Measurements from ENCODE around the gene C1QTNF1. TPM values are rescaled to one million over a fixed set of nuclear protein-coding genes. Genes with fewer than 3 reads are reported as not detected.

The C1QTNF1 gene
- total and polyA plus RNA-seq, 2 experiments from 2014 or later, result 6.8 to 16.4 TPM

GRCh38 chr17:79064026-79064425, 40.1 kb downstream of the C1QTNF1 start:
- TF ChIP-seq, protein P1, sequence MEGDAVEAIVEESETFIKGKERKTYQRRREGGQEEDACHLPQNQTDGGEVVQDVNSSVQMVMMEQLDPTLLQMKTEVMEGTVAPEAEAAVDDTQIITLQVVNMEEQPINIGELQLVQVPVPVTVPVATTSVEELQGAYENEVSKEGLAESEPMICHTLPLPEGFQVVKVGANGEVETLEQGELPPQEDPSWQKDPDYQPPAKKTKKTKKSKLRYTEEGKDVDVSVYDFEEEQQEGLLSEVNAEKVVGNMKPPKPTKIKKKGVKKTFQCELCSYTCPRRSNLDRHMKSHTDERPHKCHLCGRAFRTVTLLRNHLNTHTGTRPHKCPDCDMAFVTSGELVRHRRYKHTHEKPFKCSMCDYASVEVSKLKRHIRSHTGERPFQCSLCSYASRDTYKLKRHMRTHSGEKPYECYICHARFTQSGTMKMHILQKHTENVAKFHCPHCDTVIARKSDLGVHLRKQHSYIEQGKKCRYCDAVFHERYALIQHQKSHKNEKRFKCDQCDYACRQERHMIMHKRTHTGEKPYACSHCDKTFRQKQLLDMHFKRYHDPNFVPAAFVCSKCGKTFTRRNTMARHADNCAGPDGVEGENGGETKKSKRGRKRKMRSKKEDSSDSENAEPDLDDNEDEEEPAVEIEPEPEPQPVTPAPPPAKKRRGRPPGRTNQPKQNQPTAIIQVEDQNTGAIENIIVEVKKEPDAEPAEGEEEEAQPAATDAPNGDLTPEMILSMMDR (IDR thresholded peaks at IDR 0.05; ENCODE audit: low read depth, low read length), result no peak
- DNase-seq (ENCODE audit: low read depth in 1 of 2, low spot score in 1 of 2), result no peak
- Histone ChIP-seq H3K4me3 (no peak overlapping the region), H3K36me3 (no peaks in the 10 kb centered on the region), H3K9me3 (ENCODE audit: low read depth) (no peaks in the 10 kb centered on the region), H3K27me3 (no peaks in the 10 kb centered on the region), H3K27ac (no peak overlapping the region), H3K4me1 (ENCODE audit: low read depth) (no peaks in the 10 kb centered on the region)

- H3K36me3 ChIP-seq, result no peaks in the 10 kb centered on the region
- no peaks in the 10 kb centered on the region for H3K9me3 ChIP-seq (ENCODE audit: low read depth)
- TF ChIP-seq, protein P1 (IDR thresholded peaks at IDR 0.05; ENCODE audit: low read depth, low read length), result peak; percentile 58
- DNase-seq (ENCODE audit: low read depth in 1 of 2, low spot score in 1 of 2), result peak; percentile 54 to 70
- H3K4me1 ChIP-seq (ENCODE audit: low read depth), result no peaks in the 10 kb centered on the region
- H3K27me3 ChIP-seq, result no peaks in the 10 kb centered on the region
- no peak overlapping the region for H3K27ac ChIP-seq
- no peak overlapping the region for H3K4me3 ChIP-seq
Observed at GRCh38 chr17:79065105-79065670, 41.2 kb downstream of the C1QTNF1 start.

- Histone ChIP-seq H3K4me1 (ENCODE audit: low read depth) (no peaks in the 10 kb centered on the region), H3K36me3 (no peaks in the 10 kb centered on the region), H3K27me3 (no peaks in the 10 kb centered on the region), H3K4me3 (no peak overlapping the region), H3K27ac (no peak overlapping the region), H3K9me3 (ENCODE audit: low read depth) (no peaks in the 10 kb centered on the region)
- TF ChIP-seq, protein P1 (IDR thresholded peaks at IDR 0.05; ENCODE audit: low read depth, low read length), result no peak
- no peak for DNase-seq (ENCODE audit: low read depth in 1 of 2, low spot score in 1 of 2)
Observed at GRCh38 chr17:79066963-79067362, 43.0 kb downstream of the C1QTNF1 start.

DNA sequence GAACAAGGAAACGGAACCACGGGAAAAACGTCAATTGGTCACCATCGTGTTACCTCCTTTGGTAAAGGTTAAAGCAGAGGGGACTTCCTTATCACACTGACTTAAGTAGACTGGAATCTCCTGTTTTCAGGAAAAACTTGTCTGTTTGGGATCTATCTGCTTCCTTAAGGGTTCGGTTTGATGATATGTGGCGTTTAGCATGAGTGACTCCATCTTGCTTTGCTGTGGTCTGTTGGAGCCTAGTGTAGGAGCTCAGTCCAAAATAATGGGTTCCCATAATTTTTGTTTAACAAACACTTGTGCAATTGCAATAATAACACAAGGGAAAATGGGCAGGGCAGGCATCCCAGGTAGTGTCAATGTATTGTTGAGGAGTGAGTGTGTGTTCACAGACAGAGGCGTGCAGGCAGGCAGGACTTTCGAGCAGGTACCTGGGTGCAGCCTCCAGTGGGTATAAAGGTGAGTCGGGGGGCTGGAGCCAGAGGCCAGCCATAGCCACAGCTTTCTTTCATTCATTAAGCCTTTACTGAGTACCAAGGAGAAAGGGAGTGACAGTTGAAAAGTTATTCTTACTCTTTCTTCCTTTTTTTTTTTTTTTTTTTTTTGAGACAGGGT, 46.4 kb downstream of the C1QTNF1 start:
- no peak for DNase-seq (ENCODE audit: low read depth in 1 of 2, low spot score in 1 of 2)
- H3K27me3 ChIP-seq, result no peaks in the 10 kb centered on the region
- TF ChIP-seq, protein P1 (IDR thresholded peaks at IDR 0.05; ENCODE audit: low read depth, low read length), result no peak
- no peak overlapping the region for H3K4me3 ChIP-seq
- no peaks in the 10 kb centered on the region for H3K4me1 ChIP-seq (ENCODE audit: low read depth)
- H3K36me3 ChIP-seq, result no peaks in the 10 kb centered on the region
- H3K27ac ChIP-seq, result no peak overlapping the region
- no peaks in the 10 kb centered on the region for H3K9me3 ChIP-seq (ENCODE audit: low read depth)

- TF ChIP-seq, protein P1 (IDR thresholded peaks at IDR 0.05; ENCODE audit: low read depth, low read length), result no peak
- no peak for DNase-seq (ENCODE audit: low read depth in 1 of 2, low spot score in 1 of 2)
- H3K36me3 ChIP-seq, result no peaks in the 10 kb centered on the region
- no peaks in the 10 kb centered on the region for H3K4me1 ChIP-seq (ENCODE audit: low read depth)
- H3K27ac ChIP-seq, result no peak overlapping the region
- no peaks in the 10 kb centered on the region for H3K9me3 ChIP-seq (ENCODE audit: low read depth)
- no peak overlapping the region for H3K4me3 ChIP-seq
- H3K27me3 ChIP-seq, result no peaks in the 10 kb centered on the region
Observed at GRCh38 chr17:79071161-79071740, 47.3 kb downstream of the C1QTNF1 start.
